OCI-LY1 (cell line): ENCODE measurements around the gene DUS2.

Experiments
- H2AFZ ChIP-seq: fragments of 200-600 bp; sonication (generic), shearing (Covaris generic); 2 replicates; pipeline ENCODE4 v1.6.0; 2014; ENCODE audit warnings: antibody characterized with exemption, mild to moderate bottlenecking, low read length
- H3F3A ChIP-seq: fragments of 200-600 bp; sonication (generic), shearing (Covaris generic); 2 replicates; pipeline ENCODE4 v1.6.0; 2014; ENCODE audit warnings: mild to moderate bottlenecking, antibody characterized with exemption, low read length, moderate library complexity; ENCODE audit not compliant: insufficient read depth
- H3K27ac ChIP-seq: fragments of 200-600 bp; sonication (generic); 2 replicates; pipeline ENCODE4 v1.5.1; 2014; ENCODE audit warnings: low read length, mixed run types, mild to moderate bottlenecking, low read depth; ENCODE audit not compliant: poor library complexity, severe bottlenecking
- H3K27me3 ChIP-seq: fragments of 200-600 bp; sonication (generic); 2 replicates; pipeline ENCODE4 v1.6.0; 2014; ENCODE audit warnings: antibody characterized with exemption, mild to moderate bottlenecking, low read length, moderate library complexity; ENCODE audit not compliant: insufficient read depth
- H3K36me3 ChIP-seq: fragments of 200-600 bp; sonication (generic); 2 replicates; pipeline ENCODE4 v1.6.1; 2014; ENCODE audit warnings: mild to moderate bottlenecking, antibody characterized with exemption, low read length, moderate library complexity, mixed read lengths; ENCODE audit not compliant: insufficient read depth
- H3K4me1 ChIP-seq: fragments of 200-600 bp; sonication (generic); 2 replicates; pipeline ENCODE4 v1.5.1; 2014; ENCODE audit warnings: mild to moderate bottlenecking, low read length, moderate library complexity; ENCODE audit not compliant: insufficient read depth, severe bottlenecking
- H3K4me2 ChIP-seq: fragments of 200-600 bp; sonication (generic), shearing (Covaris generic); 2 replicates; pipeline ENCODE4 v1.6.1; 2014; ENCODE audit warnings: low read length
- H3K4me3 ChIP-seq: fragments of 200-600 bp; sonication (generic); 2 replicates; pipeline ENCODE4 v1.5.1; 2014; ENCODE audit warnings: low read length, low read depth, mild to moderate bottlenecking, mixed read lengths; ENCODE audit not compliant: poor library complexity, severe bottlenecking
- H3K79me2 ChIP-seq: fragments of 200-600 bp; shearing (Covaris generic); 2 replicates; pipeline ENCODE4 v1.6.1; 2016; ENCODE audit warnings: mixed run types, low read length, mixed read lengths; ENCODE audit not compliant: insufficient read depth
- H3K9ac ChIP-seq: fragments of 200-600 bp; sonication (generic), shearing (Covaris generic); 2 replicates; pipeline ENCODE4 v1.6.1; 2014; ENCODE audit warnings: mild to moderate bottlenecking, low read length, mixed read lengths
- H3K9me2 ChIP-seq: fragments of 200-600 bp; sonication (generic), shearing (Covaris generic); 2 replicates; pipeline ENCODE4 v1.6.1; 2014; ENCODE audit warnings: low read depth, mild to moderate bottlenecking, low read length, mixed read lengths
- H3K9me3 ChIP-seq: fragments of 200-600 bp; shearing (Covaris generic); 2 replicates; pipeline ENCODE4 v1.6.1; 2014; ENCODE audit warnings: low read length, mixed read lengths
- H4K20me1 ChIP-seq: fragments of 200-600 bp; sonication (generic), shearing (Covaris generic); 2 replicates; pipeline ENCODE4 v1.6.0; 2016; ENCODE audit warnings: mild to moderate bottlenecking, low read length; ENCODE audit not compliant: insufficient read depth
- CTCF ChIP-seq: fragments of 200-600 bp; sonication (generic), shearing (Covaris generic); IDR thresholded peaks from 2 replicates; pipeline ENCODE4 v1.5.1; 2017; ENCODE audit warnings: mild to moderate bottlenecking, antibody characterized with exemption, low read length, moderate library complexity, mixed read lengths
- EZH2 ChIP-seq: fragments of 200-600 bp; sonication (generic), shearing (Covaris generic); IDR thresholded peaks from 2 replicates; pipeline ENCODE4 v1.8.0; 2017; ENCODE audit warnings: borderline replicate concordance, mixed run types, mild to moderate bottlenecking, antibody characterized with exemption, low read length, moderate library complexity, mixed read lengths

DUS2 gene

GRCh38 chr16:68031951-68032350, 8.9 kb downstream of the DUS2 start:
- Histone ChIP-seq H3K4me3 (no peak overlapping the region), H3K27ac (no peak overlapping the region), H3K4me1 (peaks cover under 1% of the 10 kb centered on the region), H3K36me3 (peaks cover 32% of the 10 kb centered on the region), H3K9me2 (no peaks in the 10 kb centered on the region), H3K9me3 (no peaks in the 10 kb centered on the region), H4K20me1 (no peaks in the 10 kb centered on the region), H3K27me3 (no peaks in the 10 kb centered on the region), H3F3A (no peaks in the 10 kb centered on the region), H3K9ac (no peak overlapping the region), H2AFZ (no peak overlapping the region), H3K4me2 (no peak overlapping the region), H3K79me2 (no peaks in the 10 kb centered on the region)
- TF ChIP-seq CTCF = no peak
- TF ChIP-seq EZH2 = no peak

DNA sequence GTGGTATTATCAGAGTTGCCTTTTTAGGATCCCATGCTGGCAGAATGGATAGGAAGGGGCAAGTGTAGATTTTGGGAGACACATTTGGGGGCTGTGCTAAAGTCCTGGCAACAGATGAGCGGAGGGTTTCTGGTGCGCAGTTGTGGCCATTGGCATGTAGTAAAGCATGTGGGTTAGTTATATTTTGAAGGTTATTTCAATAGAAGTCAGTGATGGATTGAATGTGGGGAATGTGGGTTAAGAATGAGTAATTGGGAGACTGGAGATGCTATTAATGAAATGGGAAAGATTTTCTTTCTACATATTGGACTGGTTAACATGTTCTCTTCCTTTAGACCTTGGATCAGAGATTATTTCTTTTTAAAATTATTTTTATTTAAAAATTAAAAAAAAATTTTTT, 10.0 kb downstream of the DUS2 start:
- H3K9ac ChIP-seq = no peak overlapping the region
- TF ChIP-seq CTCF (no peak), EZH2 (no peak)
- no peaks in the 10 kb centered on the region for H3K79me2 ChIP-seq
- no peaks in the 10 kb centered on the region for H3K9me2 ChIP-seq
- H3K9me3 ChIP-seq = no peaks in the 10 kb centered on the region
- H3K27me3 ChIP-seq = no peaks in the 10 kb centered on the region
- no peak overlapping the region for H3K27ac ChIP-seq
- H3K4me2 ChIP-seq = no peak overlapping the region
- H2AFZ ChIP-seq = no peak overlapping the region
- H3K36me3 ChIP-seq = peaks cover 21% of the 10 kb centered on the region
- no peak overlapping the region for H3K4me3 ChIP-seq
- no peaks in the 10 kb centered on the region for H3F3A ChIP-seq
- H3K4me1 ChIP-seq = peaks cover 12% of the 10 kb centered on the region
- H4K20me1 ChIP-seq = no peaks in the 10 kb centered on the region

DNA sequence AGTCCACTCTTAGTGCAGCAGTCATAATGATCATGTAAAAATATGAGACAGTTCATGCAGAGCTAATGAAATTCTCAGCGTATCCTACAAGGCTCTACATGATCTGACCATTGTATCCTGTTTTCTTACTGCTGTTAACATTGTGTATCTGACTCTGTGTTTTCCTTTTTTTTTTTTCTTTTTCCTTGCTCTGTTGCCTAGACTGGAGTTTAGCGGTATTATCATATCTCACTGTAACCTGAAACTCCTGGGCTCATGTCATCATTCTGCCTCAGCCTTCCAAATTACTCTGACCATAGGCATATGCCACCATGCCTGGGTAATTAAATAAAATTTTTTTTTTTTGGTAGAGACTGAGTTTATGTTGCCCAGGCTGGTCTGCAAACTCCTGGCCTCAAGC, 12.1 kb downstream of the DUS2 start:
- no peak overlapping the region for H3K27ac ChIP-seq
- no peaks in the 10 kb centered on the region for H3F3A ChIP-seq
- TF ChIP-seq EZH2 (no peak), CTCF (no peak)
- H3K27me3 ChIP-seq = no peaks in the 10 kb centered on the region
- no peak overlapping the region for H3K4me3 ChIP-seq
- H4K20me1 ChIP-seq = no peaks in the 10 kb centered on the region
- H3K9ac ChIP-seq = no peak overlapping the region
- H3K9me2 ChIP-seq = no peaks in the 10 kb centered on the region
- peaks cover 14% of the 10 kb centered on the region for H3K36me3 ChIP-seq
- peaks cover 24% of the 10 kb centered on the region for H3K4me1 ChIP-seq
- no peaks in the 10 kb centered on the region for H3K79me2 ChIP-seq
- H3K9me3 ChIP-seq = no peaks in the 10 kb centered on the region
- no peak overlapping the region for H3K4me2 ChIP-seq
- no peak overlapping the region for H2AFZ ChIP-seq
